ENCODE results near the gene CD55.

Gene CD55

DNA sequence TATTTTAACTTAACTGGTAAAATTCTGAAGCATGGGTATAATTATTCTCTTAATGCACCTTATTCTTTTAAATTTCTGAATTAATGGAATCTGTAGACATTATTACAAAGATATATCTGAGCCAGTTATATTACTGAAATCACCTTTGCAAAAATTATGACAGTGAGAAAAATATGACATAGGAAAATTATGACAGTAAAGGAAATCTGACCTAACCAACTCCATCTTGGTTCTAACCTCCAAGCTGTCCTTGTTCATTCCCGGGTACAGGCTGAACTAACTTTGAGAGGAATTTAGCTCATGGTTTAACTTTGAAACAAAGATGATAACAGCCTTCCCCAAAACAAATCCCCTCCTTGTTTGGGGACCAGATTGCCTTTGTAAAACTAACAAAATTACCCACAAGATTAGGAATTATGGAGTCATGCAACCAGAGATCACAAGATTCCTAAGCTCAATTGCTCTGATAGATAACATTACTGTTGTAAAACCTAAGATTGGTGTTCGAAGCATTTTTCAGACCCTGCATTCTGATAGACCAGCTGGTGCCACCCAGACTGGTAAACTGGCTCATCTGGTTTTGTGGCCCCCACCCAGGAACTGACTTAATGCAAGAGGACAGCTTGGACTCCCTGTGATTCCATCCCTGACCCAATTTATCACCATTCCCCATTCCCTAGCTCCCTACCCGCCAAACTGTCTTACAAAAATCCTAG, 9.4 kb upstream of the CD55 start:
- no peak overlapping the region for H3K4me3 ChIP-seq (ENCODE audit: low read length)
- no peak for TF ChIP-seq CTCF (conservative IDR thresholded peaks at IDR 0.05; ENCODE audit: low read depth, low read length)
- DNase-seq (ENCODE audit: low read depth), result no peak

DNA sequence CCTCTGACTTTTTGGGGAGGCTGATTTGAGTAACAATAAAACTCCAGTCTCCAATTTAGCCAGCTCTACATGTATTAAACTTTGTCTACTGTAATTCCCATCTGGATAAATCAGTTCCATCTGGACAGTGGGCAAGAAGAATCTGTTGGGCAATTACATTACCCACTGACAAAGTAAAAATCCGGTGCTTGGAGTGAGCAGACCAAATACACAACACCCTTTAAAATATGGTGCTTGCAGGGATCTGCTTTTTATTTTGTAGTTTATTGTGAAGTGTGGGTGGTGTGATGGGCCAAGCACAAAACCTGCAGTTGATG, 8.9 kb upstream of the CD55 start:
- no peak for DNase-seq (ENCODE audit: low read depth)
- H3K4me3 ChIP-seq (ENCODE audit: low read length), result no peak overlapping the region
- no peak for TF ChIP-seq CTCF (conservative IDR thresholded peaks at IDR 0.05; ENCODE audit: low read depth, low read length)

GRCh38 chr1:207313131-207313530, 8.3 kb upstream of the CD55 start:
- H3K4me3 ChIP-seq (ENCODE audit: low read length), result no peak overlapping the region
- TF ChIP-seq CTCF (conservative IDR thresholded peaks at IDR 0.05; ENCODE audit: low read depth, low read length), result no peak
- no peak for DNase-seq (ENCODE audit: low read depth)

DNA sequence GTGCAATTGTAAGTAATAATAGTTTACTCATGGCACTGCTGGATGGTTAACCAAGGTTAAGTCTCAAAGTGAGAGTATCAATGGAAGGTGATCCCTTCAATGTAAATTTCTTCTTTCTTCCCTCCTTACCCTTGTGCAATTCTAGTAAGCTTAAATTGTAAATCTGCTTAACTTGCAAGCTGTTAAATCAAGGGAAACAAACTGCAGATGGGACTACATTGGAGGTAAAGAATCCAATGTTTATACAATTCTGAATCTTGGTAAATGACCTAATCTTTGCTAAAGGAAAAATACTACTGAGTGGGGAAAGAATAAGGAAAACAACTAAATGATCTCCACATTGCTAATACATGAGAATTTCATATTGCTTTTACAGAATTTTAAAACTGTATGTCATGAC, 6.7 kb upstream of the CD55 start:
- TF ChIP-seq CTCF (conservative IDR thresholded peaks at IDR 0.05; ENCODE audit: low read depth, low read length), result no peak
- H3K4me3 ChIP-seq (ENCODE audit: low read length), result no peak overlapping the region
- no peak for DNase-seq (ENCODE audit: low read depth)

GRCh38 chr1:207315435-207315834, 6.0 kb upstream of the CD55 start:
- no peak for TF ChIP-seq CTCF (conservative IDR thresholded peaks at IDR 0.05; ENCODE audit: low read depth, low read length)
- H3K4me3 ChIP-seq (ENCODE audit: low read length), result no peak overlapping the region
- no peak for DNase-seq (ENCODE audit: low read depth)

- no peak for DNase-seq (ENCODE audit: low read depth)
- no peak for TF ChIP-seq CTCF (conservative IDR thresholded peaks at IDR 0.05; ENCODE audit: low read depth, low read length)
- no peak overlapping the region for H3K4me3 ChIP-seq (ENCODE audit: low read length)
Measured at GRCh38 chr1:207316141-207316540, 5.3 kb upstream of the CD55 start.

DNA sequence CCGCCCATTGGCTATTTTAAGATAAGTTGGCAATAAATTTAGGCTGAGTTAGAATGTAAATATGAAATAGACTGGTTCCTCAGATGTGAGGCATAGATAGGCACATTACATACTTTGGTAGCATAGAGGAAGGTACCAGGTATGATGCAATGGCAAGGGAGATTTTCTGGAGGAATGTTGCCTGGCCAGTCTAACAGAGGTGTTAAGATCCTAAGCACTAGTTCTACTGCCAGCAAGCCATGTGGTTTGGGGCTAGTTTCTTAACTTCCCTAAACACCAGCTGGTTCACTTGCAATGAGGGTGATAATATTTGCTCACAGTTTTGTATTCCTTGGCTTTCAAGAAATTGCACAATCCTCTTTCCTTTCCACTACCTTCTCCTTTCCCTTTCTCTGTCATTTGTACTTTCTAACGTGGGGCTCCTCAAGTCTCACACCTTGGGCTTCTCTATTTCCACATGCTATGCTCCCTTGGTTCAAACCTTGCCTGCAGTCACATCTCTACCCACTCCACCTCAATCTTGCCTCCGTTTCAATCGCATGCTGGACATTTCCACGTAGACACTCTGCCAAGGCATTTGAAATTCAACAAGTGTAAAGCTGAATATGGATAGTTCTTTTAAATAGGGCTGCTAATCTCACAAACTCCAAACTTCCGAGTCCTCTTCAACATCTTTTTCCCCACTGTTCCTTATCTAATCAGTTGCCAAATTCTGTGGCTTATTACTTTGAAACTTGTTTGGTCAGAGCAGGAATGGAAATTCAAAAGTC, 4.7 kb upstream of the CD55 start:
- no peak overlapping the region for H3K4me3 ChIP-seq (ENCODE audit: low read length)
- TF ChIP-seq CTCF (conservative IDR thresholded peaks at IDR 0.05; ENCODE audit: low read depth, low read length), result no peak
- no peak for DNase-seq (ENCODE audit: low read depth)
